ENCODE measurements around the gene POP5.
A peak's percentile ranks its signal among the peaks of the same experiment; 100 is the strongest.

Gene POP5

DNA sequence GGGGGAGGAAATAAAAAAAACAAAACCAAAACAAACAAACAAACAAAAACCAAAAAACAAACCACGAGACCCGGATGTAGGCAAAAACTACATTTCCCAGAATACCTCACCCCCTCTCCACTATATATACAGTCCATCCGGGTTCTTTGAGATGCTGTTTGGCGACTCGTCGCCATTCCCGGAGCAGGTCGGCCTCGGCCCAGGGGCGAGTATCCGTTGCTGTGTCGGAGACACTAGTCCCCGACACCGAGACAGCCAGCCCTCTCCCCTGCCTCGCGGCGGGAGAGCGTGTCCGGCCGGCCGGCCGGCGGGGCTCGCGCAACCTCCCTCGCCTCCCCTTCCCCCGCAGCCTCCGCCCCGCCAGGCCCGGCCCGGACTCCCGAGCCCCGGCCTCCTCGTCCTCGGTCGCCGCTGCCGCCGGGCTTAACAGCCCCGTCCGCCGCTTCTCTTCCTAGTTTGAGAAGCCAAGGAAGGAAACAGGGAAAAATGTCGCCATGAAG, 46.9 kb downstream of the POP5 start, which contains the start of gene RNF10 (continued):
- 0 out of 2 replicates have a peak, but pooled peaks have one; percentile 31 for TF ChIP-seq ZNF596 (tag by site-specific recombination; IDR thresholded peaks at IDR 0.05)
- 0 out of 2 replicates have a peak, but pooled peaks have one; percentile 18 for TF ChIP-seq ZNF184 (tag by site-specific recombination; IDR thresholded peaks at IDR 0.05)
- TF ChIP-seq ZNF561 (tag by site-specific recombination; IDR thresholded peaks at IDR 0.05; ENCODE audit: borderline replicate concordance) = peak; percentile 65; the same call in 1 of the 2 replicates
- peak; percentile 66; the same call in 1 of the 2 replicates for TF ChIP-seq ZNF660 (tag by site-specific recombination; IDR thresholded peaks at IDR 0.05)
- TF ChIP-seq ZSCAN16 (tag by site-specific recombination; IDR thresholded peaks at IDR 0.05) = 0 out of 2 replicates have a peak, but pooled peaks have one; percentile 43
- no peak for TF ChIP-seq ZNF133 (tag by site-specific recombination; IDR thresholded peaks at IDR 0.05)
- TF ChIP-seq, protein P1, sequence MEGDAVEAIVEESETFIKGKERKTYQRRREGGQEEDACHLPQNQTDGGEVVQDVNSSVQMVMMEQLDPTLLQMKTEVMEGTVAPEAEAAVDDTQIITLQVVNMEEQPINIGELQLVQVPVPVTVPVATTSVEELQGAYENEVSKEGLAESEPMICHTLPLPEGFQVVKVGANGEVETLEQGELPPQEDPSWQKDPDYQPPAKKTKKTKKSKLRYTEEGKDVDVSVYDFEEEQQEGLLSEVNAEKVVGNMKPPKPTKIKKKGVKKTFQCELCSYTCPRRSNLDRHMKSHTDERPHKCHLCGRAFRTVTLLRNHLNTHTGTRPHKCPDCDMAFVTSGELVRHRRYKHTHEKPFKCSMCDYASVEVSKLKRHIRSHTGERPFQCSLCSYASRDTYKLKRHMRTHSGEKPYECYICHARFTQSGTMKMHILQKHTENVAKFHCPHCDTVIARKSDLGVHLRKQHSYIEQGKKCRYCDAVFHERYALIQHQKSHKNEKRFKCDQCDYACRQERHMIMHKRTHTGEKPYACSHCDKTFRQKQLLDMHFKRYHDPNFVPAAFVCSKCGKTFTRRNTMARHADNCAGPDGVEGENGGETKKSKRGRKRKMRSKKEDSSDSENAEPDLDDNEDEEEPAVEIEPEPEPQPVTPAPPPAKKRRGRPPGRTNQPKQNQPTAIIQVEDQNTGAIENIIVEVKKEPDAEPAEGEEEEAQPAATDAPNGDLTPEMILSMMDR (tag by site-specific recombination; IDR thresholded peaks at IDR 0.05) = no peak
- TF ChIP-seq, protein P2, sequence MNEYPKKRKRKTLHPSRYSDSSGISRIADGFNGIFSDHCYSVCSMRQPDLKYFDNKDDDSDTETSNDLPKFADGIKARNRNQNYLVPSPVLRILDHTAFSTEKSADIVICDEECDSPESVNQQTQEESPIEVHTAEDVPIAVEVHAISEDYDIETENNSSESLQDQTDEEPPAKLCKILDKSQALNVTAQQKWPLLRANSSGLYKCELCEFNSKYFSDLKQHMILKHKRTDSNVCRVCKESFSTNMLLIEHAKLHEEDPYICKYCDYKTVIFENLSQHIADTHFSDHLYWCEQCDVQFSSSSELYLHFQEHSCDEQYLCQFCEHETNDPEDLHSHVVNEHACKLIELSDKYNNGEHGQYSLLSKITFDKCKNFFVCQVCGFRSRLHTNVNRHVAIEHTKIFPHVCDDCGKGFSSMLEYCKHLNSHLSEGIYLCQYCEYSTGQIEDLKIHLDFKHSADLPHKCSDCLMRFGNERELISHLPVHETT (tag by site-specific recombination; IDR thresholded peaks at IDR 0.05) = peak; percentile 54
- no peak for TF ChIP-seq ZNF560 (tag by site-specific recombination; IDR thresholded peaks at IDR 0.05; ENCODE audit: borderline replicate concordance)

DNA sequence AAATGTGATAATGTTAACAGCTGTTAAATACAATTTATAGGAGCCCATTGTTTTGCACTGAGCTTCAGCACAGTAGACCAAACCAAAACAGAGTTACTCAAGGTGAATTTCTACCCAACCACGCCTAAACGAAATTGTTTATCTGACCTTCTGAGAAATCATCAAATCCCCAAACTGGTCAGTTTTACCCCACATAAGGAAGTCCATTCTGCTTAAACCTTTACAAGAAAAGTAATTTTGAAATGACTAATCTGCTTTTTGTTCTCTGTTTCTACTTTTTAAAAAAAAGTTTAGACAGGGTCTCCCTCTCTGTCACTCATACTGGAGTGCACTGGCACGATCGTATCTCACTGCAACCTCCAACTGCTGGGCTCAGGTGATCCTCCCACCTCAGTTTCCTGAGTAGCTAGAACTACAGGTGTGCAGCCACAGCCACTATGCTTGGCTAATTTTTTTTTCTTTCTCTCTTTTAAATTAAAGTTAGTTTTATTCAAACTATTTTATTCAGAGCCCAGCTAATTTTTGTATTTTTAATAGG, 48.4 kb downstream of the POP5 start:
- ChIA-PET CTCF (no interaction called here), POLR2A (no interaction called here)
- no peak overlapping the region for H3K4me3 ChIP-seq (ENCODE audit: low read depth, low read length)
- H3K27ac ChIP-seq (ENCODE audit: extremely low read depth, low read depth, low read length) = no peak overlapping the region
- peaks cover 7% of the 10 kb centered on the region; the same call in 1 of the 2 replicates for H3K4me1 ChIP-seq (ENCODE audit: control insufficient read depth, insufficient read depth, low read length)
- H3K9me3 ChIP-seq (ENCODE audit: control insufficient read depth, insufficient read depth, low read depth, low read length) = no peaks in the 10 kb centered on the region
- TF ChIP-seq ZNF558 (tag by site-specific recombination; IDR thresholded peaks at IDR 0.05) (no peak), ZNF174 (tag by site-specific recombination; IDR thresholded peaks at IDR 0.05) (no peak), BCL11B (tag by site-specific recombination; IDR thresholded peaks at IDR 0.05; ENCODE audit: low read depth) (no peak), ZNF677 (tag by site-specific recombination; IDR thresholded peaks at IDR 0.05) (no peak), ZNF776 (tag by site-specific recombination; IDR thresholded peaks at IDR 0.05; ENCODE audit: borderline replicate concordance) (no peak)
- TF ChIP-seq, protein P3, sequence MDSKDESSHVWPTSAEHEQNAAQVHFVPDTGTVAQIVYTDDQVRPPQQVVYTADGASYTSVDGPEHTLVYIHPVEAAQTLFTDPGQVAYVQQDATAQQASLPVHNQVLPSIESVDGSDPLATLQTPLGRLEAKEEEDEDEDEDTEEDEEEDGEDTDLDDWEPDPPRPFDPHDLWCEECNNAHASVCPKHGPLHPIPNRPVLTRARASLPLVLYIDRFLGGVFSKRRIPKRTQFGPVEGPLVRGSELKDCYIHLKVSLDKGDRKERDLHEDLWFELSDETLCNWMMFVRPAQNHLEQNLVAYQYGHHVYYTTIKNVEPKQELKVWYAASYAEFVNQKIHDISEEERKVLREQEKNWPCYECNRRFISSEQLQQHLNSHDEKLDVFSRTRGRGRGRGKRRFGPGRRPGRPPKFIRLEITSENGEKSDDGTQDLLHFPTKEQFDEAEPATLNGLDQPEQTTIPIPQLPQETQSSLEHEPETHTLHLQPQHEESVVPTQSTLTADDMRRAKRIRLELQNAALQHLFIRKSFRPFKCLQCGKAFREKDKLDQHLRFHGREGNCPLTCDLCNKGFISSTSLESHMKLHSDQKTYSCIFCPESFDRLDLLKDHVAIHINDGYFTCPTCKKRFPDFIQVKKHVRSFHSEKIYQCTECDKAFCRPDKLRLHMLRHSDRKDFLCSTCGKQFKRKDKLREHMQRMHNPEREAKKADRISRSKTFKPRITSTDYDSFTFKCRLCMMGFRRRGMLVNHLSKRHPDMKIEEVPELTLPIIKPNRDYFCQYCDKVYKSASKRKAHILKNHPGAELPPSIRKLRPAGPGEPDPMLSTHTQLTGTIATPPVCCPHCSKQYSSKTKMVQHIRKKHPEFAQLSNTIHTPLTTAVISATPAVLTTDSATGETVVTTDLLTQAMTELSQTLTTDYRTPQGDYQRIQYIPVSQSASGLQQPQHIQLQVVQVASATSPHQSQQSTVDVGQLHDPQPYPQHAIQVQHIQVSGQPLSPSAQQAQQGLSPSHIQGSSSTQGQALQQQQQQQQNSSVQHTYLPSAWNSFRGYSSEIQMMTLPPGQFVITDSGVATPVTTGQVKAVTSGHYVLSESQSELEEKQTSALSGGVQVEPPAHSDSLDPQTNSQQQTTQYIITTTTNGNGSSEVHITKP (tag by site-specific recombination; IDR thresholded peaks at IDR 0.05) = 0 out of 2 replicates have a peak, but pooled peaks have one; percentile 38
- TF ChIP-seq, protein P4, sequence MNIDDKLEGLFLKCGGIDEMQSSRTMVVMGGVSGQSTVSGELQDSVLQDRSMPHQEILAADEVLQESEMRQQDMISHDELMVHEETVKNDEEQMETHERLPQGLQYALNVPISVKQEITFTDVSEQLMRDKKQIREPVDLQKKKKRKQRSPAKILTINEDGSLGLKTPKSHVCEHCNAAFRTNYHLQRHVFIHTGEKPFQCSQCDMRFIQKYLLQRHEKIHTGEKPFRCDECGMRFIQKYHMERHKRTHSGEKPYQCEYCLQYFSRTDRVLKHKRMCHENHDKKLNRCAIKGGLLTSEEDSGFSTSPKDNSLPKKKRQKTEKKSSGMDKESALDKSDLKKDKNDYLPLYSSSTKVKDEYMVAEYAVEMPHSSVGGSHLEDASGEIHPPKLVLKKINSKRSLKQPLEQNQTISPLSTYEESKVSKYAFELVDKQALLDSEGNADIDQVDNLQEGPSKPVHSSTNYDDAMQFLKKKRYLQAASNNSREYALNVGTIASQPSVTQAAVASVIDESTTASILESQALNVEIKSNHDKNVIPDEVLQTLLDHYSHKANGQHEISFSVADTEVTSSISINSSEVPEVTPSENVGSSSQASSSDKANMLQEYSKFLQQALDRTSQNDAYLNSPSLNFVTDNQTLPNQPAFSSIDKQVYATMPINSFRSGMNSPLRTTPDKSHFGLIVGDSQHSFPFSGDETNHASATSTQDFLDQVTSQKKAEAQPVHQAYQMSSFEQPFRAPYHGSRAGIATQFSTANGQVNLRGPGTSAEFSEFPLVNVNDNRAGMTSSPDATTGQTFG (tag by site-specific recombination; IDR thresholded peaks at IDR 0.05; ENCODE audit: borderline replicate concordance) = no peak
- peaks cover 15 to 21% of the 10 kb centered on the region in 2 experiments; a peak in 2 of 3 replicates for H3K36me3 ChIP-seq (ENCODE audit: control insufficient read depth in 2 of 2, insufficient read depth in 1 of 2, low read length in 2 of 2)
